Subcutaneous abdominal adipose tissue (tissue), 5 donors: ENCODE results near the gene SYT8.

Experiments
- H3K27ac ChIP-seq: one replicate; pipeline ENCODE4 v1.7.0; 2013; ENCODE audit warnings: low read depth, mild to moderate bottlenecking, inconsistent platforms, low read length, moderate library complexity
- H3K27me3 ChIP-seq, 5 donors: one replicate each; pipeline ENCODE4 v1.7.0; 2013; ENCODE audit warnings: low read length in 5 of 5, inconsistent platforms in 1 of 5; ENCODE audit not compliant: control insufficient read depth in 5 of 5, insufficient read depth in 4 of 5
- H3K36me3 ChIP-seq, 5 donors: one replicate each; pipeline ENCODE4 v1.7.0; 2013; ENCODE audit warnings: low read length in 5 of 5; ENCODE audit not compliant: control insufficient read depth in 5 of 5, insufficient read depth in 5 of 5
- H3K4me1 ChIP-seq, 5 donors: one replicate each; pipeline ENCODE4 v1.7.0; 2013; ENCODE audit warnings: low read length in 5 of 5, mild to moderate bottlenecking in 3 of 5, moderate library complexity in 1 of 5; ENCODE audit not compliant: control insufficient read depth in 5 of 5, insufficient read depth in 5 of 5
- H3K4me3 ChIP-seq, 5 donors: one replicate each; pipeline ENCODE4 v1.7.0; 2013; ENCODE audit warnings: low read length in 5 of 5, low read depth in 1 of 5
- H3K9ac ChIP-seq, 5 donors: one replicate each; pipeline ENCODE4 v1.7.0; 2013; ENCODE audit warnings: low read length in 5 of 5, mild to moderate bottlenecking in 4 of 5, moderate library complexity in 3 of 5
- H3K9me3 ChIP-seq, 5 donors: one replicate each; pipeline ENCODE4 v1.7.0; 2013; ENCODE audit warnings: low read length in 5 of 5; ENCODE audit not compliant: control insufficient read depth in 5 of 5
- donor health status: healthy.
- donor health status: healthy.
- donor health status: healthy.
- donor health status: healthy.
- donor health status: healthy.

The SYT8 gene

GRCh38 chr11:1852271-1852876 lies 17.6 kb downstream of the SYT8 start:
- no peak overlapping the region for H3K27ac ChIP-seq
- peaks cover 0 to 34% (median 7%) of the 10 kb centered on the region in 5 donors for H3K4me1 ChIP-seq
- no peak overlapping the region for H3K4me3 ChIP-seq

GRCh38 chr11:1852877-1853276 lies 18.1 kb downstream of the SYT8 start, which contains the start of gene LSP1:
Gene LSP1, plus strand, starts transcription at chr11:1853084. Its CDS starts 61 bp downstream, at chr11:1853145.
- Histone ChIP-seq H3K4me3 (peak within 1 kb of the TSS in 2 of 5 donors; percentile 36 to 47), H3K9me3 (no peaks in the 10 kb centered on the region), H3K4me1 (peaks cover 0 to 34% (median 7%) of the 10 kb centered on the region in 5 donors), H3K27me3 (peaks cover 0 to 3% (median 0%) of the 10 kb centered on the region in 5 donors), H3K36me3 (no peaks in the 10 kb centered on the region), H3K27ac (no peak within 1 kb of the TSS), H3K9ac (peak within 1 kb of the TSS in 1 of 5 donors; percentile 23)

More at GRCh38 chr11:1852271-1852876, 17.6 kb downstream of the SYT8 start:
- H3K9ac ChIP-seq = no peak overlapping the region
- H3K36me3 ChIP-seq = no peaks in the 10 kb centered on the region
- peaks cover 0 to 3% (median 0%) of the 10 kb centered on the region in 5 donors for H3K27me3 ChIP-seq
- no peaks in the 10 kb centered on the region for H3K9me3 ChIP-seq

DNA sequence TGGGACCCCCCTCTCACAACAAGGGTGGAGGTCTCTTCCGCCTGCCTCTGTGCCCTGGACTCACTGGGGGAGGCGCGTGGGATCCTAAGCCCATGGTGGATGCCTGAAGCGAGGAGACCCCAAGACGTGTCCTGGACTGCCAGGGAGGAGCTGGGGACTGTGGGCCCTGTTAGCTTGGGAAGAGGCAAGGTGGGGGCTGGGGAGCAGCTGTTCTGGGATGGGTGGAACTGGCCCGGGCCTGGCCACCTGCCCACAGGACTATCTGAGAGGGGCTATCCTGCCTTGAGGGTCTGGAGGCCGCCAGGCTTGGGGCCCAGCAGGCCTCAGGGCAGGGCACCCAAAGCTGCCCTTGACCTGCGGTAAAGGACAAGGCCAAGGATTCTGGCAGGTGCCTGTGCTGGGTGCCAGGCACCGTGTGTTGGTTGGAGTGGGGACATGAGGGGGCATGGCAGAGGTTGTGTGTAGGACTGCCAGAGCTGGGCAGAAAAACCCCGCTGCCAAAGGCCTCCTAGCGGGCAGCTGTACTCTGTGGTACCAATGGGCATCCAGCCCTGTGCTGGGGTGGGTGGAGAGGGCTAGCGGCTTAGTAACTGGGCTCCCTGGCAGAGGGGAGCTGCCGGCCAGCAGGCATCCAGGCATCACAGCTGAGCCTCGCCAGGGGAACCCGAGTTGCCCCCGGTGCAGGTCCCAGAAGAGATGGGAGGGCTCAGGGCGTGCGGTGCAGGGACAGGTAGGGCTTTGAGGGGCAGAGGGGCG lies 18.8 kb downstream of the SYT8 start:
- peak overlapping the region in 1 of 5 donors; percentile 23 for H3K9ac ChIP-seq

GRCh38 chr11:1854132-1854948 lies 19.6 kb downstream of the SYT8 start:
- Histone ChIP-seq H3K4me3 (peak overlapping the region in 2 of 5 donors; percentile 36 to 47), H3K27ac (no peak overlapping the region), H3K9ac (peak overlapping the region in 1 of 5 donors; percentile 23)

More for the DNA sequence above, 18.8 kb downstream of the SYT8 start:
- Histone ChIP-seq H3K36me3 (no peaks in the 10 kb centered on the region), H3K4me3 (peak overlapping the region in 2 of 5 donors; percentile 36 to 47), H3K27ac (no peak overlapping the region), H3K9me3 (no peaks in the 10 kb centered on the region), H3K27me3 (peaks cover 0 to 3% (median 0%) of the 10 kb centered on the region in 5 donors), H3K4me1 (peaks cover 0 to 34% (median 7%) of the 10 kb centered on the region in 5 donors)

DNA sequence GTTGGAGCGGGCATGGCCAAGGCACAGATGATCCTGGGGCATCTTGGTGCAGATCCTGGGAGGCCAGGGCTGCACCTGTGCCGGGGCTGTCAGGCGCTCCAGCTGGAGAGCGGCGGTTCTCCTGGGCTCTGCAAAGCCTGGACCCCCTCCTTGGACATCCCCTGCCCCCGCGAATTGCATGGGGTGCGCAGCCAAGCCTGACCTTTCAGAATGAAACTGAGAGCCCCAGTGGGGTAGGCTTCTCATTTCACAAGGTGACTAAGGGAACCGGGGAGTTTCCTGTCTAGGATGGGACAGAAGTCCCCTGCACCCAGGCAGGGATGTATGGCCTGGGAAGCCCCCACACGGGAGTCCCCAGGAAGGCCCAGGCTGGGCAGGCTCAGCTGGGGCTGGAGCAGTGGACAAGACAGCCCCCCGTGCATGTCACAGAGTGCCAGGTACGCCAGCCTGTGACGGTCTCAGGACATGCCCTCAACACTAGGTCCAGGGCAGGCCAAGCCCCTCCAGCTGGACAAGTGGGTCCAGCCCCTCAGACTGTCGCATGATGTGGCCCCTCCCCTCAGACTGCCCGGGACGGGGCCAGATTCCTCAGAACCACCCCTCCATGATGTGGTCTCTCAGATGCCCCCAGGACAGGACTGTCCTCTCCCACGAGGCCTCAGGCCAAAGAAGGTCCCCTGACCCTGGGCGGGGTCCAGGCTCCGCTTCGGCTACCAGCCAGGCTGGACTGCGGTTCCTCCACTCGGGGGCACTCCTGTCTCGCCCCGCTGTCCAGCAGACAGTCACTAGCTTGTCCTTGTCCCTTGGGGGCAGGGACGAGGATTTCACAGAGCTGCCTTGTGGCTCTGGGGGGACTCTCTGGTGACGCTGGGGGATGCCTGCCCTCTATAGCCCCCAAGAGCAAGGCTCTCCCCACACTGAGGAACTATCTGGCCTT lies 20.4 kb downstream of the SYT8 start:
- no peak overlapping the region for H3K4me3 ChIP-seq
- H3K9me3 ChIP-seq = no peaks in the 10 kb centered on the region
- no peak overlapping the region for H3K27ac ChIP-seq

More at GRCh38 chr11:1854132-1854948, 19.6 kb downstream of the SYT8 start:
- no peaks in the 10 kb centered on the region for H3K36me3 ChIP-seq
- no peaks in the 10 kb centered on the region for H3K9me3 ChIP-seq
- H3K4me1 ChIP-seq = peaks cover 0 to 31% (median 7%) of the 10 kb centered on the region in 5 donors
- peaks cover 0 to 3% (median 0%) of the 10 kb centered on the region in 5 donors for H3K27me3 ChIP-seq

GRCh38 chr11:1855886-1856265 lies 21.1 kb downstream of the SYT8 start:
- H3K27me3 ChIP-seq = peaks cover 0 to 3% (median 0%) of the 10 kb centered on the region in 5 donors
- H3K4me1 ChIP-seq = peaks cover 0 to 20% (median 2%) of the 10 kb centered on the region in 5 donors
- H3K9me3 ChIP-seq = no peaks in the 10 kb centered on the region
- no peaks in the 10 kb centered on the region for H3K36me3 ChIP-seq
- no peak overlapping the region for H3K27ac ChIP-seq
- H3K9ac ChIP-seq = no peak overlapping the region
- H3K4me3 ChIP-seq = no peak overlapping the region

More for the DNA sequence above, 20.4 kb downstream of the SYT8 start:
- H3K27me3 ChIP-seq = peaks cover 0 to 3% (median 0%) of the 10 kb centered on the region in 5 donors
- H3K9ac ChIP-seq = no peak overlapping the region
- no peaks in the 10 kb centered on the region for H3K36me3 ChIP-seq
- peaks cover 0 to 23% (median 2%) of the 10 kb centered on the region in 5 donors for H3K4me1 ChIP-seq

- peaks cover 0 to 19% (median 2%) of the 10 kb centered on the region in 5 donors for H3K4me1 ChIP-seq
- H3K36me3 ChIP-seq = no peaks in the 10 kb centered on the region
- H3K4me3 ChIP-seq = no peak overlapping the region
- no peak overlapping the region for H3K9ac ChIP-seq
- H3K27ac ChIP-seq = no peak overlapping the region
- no peaks in the 10 kb centered on the region for H3K9me3 ChIP-seq
- peaks cover 0 to 3% (median 0%) of the 10 kb centered on the region in 5 donors for H3K27me3 ChIP-seq
Observed at GRCh38 chr11:1856306-1857005, 21.7 kb downstream of the SYT8 start.

DNA sequence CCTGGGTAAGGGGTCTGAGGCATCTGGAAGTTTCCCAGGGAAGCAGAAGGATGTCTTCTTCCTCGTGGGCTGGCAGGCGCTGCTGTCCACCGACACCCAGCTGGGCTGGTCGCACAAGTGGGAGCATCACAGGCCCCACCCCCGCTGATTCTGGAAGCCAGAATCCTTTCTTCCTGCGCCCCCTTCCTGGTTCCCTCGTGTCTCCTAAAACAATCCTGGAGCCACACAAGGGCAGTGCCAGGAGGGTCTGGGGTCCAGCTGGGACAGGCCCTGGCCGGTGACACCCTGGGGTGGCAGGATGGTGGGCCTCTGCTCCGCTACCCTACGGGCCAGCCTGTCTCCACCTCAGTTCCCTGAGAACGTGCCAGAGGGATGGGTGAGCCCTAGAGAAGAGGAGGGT lies 22.3 kb downstream of the SYT8 start:
- H3K27ac ChIP-seq = no peak overlapping the region
- H3K4me3 ChIP-seq = no peak overlapping the region
- H3K9ac ChIP-seq = no peak overlapping the region
- H3K36me3 ChIP-seq = no peaks in the 10 kb centered on the region
- peaks cover 0 to 15% (median 1%) of the 10 kb centered on the region in 5 donors for H3K4me1 ChIP-seq
- H3K27me3 ChIP-seq = peaks cover 0 to 3% (median 0%) of the 10 kb centered on the region in 5 donors
- peaks cover 0 to 2% (median 0%) of the 10 kb centered on the region in 5 donors for H3K9me3 ChIP-seq
